ENCODE measurements around the gene SLC52A1.

The SLC52A1 gene

GRCh38 chr17:4998027-4998731 lies 37.0 kb downstream of the SLC52A1 start:
- in situ Hi-C loops (cut with MboI; ENCODE audit: low pct_unique_long_range_greater_than_20kb, low sequenced_read_pairs): no loop called here
- DNase-seq: peak; percentile 11

GRCh38 chr17:4997302-4998026 lies 37.8 kb downstream of the SLC52A1 start, which contains the start of the genes INCA1 and KIF1C:
Gene INCA1 (minus strand): TSS chr17:4997522. CDS start chr17:4994437, 3,085 bp downstream.
Gene KIF1C (plus strand): TSS chr17:4997950. CDS start chr17:5000247, 2,297 bp downstream.
- DNase-seq: peak; percentile 92
- in situ Hi-C loops (cut with MboI; ENCODE audit: low pct_unique_long_range_greater_than_20kb, low sequenced_read_pairs): no loop called here

GRCh38 chr17:4994081-4994595 lies 41.1 kb downstream of the SLC52A1 start:
- in situ Hi-C loops (cut with MboI; ENCODE audit: low pct_unique_long_range_greater_than_20kb, low sequenced_read_pairs): no loop called here

GRCh38 chr17:4987767-4988567 lies 47.3 kb downstream of the SLC52A1 start:
- in situ Hi-C loops (cut with MboI; ENCODE audit: low pct_unique_long_range_greater_than_20kb, low sequenced_read_pairs): no loop called here
- no peak for DNase-seq

More at GRCh38 chr17:4994081-4994595, 41.1 kb downstream of the SLC52A1 start:
- DNase-seq: no peak

GRCh38 chr17:4986951-4987766 lies 48.1 kb downstream of the SLC52A1 start, which contains the start of gene CAMTA2:
Gene CAMTA2 (minus strand): TSS chr17:4987675. CDS start chr17:4986222, 1,453 bp downstream.
- peak; percentile 85 for DNase-seq
- in situ Hi-C loops (cut with MboI; ENCODE audit: low pct_unique_long_range_greater_than_20kb, low sequenced_read_pairs): no loop called here

- in situ Hi-C loops (cut with MboI; ENCODE audit: low pct_unique_long_range_greater_than_20kb, low sequenced_read_pairs): no loop called here
- DNase-seq: no peak
Measured at GRCh38 chr17:4986403-4986802, 48.8 kb downstream of the SLC52A1 start.

Data from KBM-7 (cell line).